Activated T-cell treated with anti-CD3 and anti-CD28 coated beads, Interleukin-2, amount 50 U/mL, for 24 hours (primary cell): Measurements from ENCODE around the gene GRID2.

Experiments
- DNase-seq: peaks from one replicate; pipeline ENCODE4 v3.0.0-alpha.2; 2020
- H3K27ac Mint-ChIP-seq: 2 replicates; pipeline ENCODE4 v1.8.0; 2020; ENCODE audit warnings: mild to moderate bottlenecking, mixed read lengths
- H3K27me3 Mint-ChIP-seq: 2 replicates; pipeline ENCODE4 v1.8.0; 2020; ENCODE audit warnings: mixed read lengths
- H3K36me3 Mint-ChIP-seq: 2 replicates; pipeline ENCODE4 v1.8.0; 2020; ENCODE audit warnings: low read depth, mixed read lengths
- H3K4me1 Mint-ChIP-seq: 2 replicates; pipeline ENCODE4 v1.8.0; 2020; ENCODE audit warnings: low read depth, mixed read lengths
- H3K4me3 Mint-ChIP-seq: 2 replicates; pipeline ENCODE4 v1.8.0; 2020; ENCODE audit warnings: mild to moderate bottlenecking, moderate library complexity, mixed read lengths
- H3K9me3 Mint-ChIP-seq: 2 replicates; pipeline ENCODE4 v1.8.0; 2020; ENCODE audit warnings: mixed read lengths

The GRID2 gene

GRCh38 chr4:93168053-93168452 is 864.3 kb downstream of the GRID2 start:
- no peak for DNase-seq
- Mint-ChIP-seq H3K4me1 (no peaks in the 10 kb centered on the region), H3K27me3 (no peaks in the 10 kb centered on the region), H3K36me3 (no peaks in the 10 kb centered on the region), H3K9me3 (peaks cover 2% of the 10 kb centered on the region), H3K27ac (no peak overlapping the region), H3K4me3 (no peak overlapping the region)

- H3K27ac Mint-ChIP-seq: no peak overlapping the region
- H3K9me3 Mint-ChIP-seq: peaks cover 8% of the 10 kb centered on the region
- no peaks in the 10 kb centered on the region for H3K4me1 Mint-ChIP-seq
- H3K27me3 Mint-ChIP-seq: no peaks in the 10 kb centered on the region
- DNase-seq: no peak
- H3K36me3 Mint-ChIP-seq: no peaks in the 10 kb centered on the region
- no peak overlapping the region for H3K4me3 Mint-ChIP-seq
Observed at GRCh38 chr4:93169966-93170365, 866.2 kb downstream of the GRID2 start.

- H3K27ac Mint-ChIP-seq: no peak overlapping the region
- H3K27me3 Mint-ChIP-seq: no peaks in the 10 kb centered on the region
- no peak for DNase-seq
- H3K9me3 Mint-ChIP-seq: peaks cover 11% of the 10 kb centered on the region
- no peak overlapping the region for H3K4me3 Mint-ChIP-seq
- H3K4me1 Mint-ChIP-seq: no peaks in the 10 kb centered on the region
- H3K36me3 Mint-ChIP-seq: no peaks in the 10 kb centered on the region
Observed at GRCh38 chr4:93174598-93174997, 870.8 kb downstream of the GRID2 start.

- H3K9me3 Mint-ChIP-seq: peaks cover 22% of the 10 kb centered on the region
- H3K4me1 Mint-ChIP-seq: no peaks in the 10 kb centered on the region
- H3K27ac Mint-ChIP-seq: no peak overlapping the region
- H3K27me3 Mint-ChIP-seq: no peaks in the 10 kb centered on the region
- no peaks in the 10 kb centered on the region for H3K36me3 Mint-ChIP-seq
- H3K4me3 Mint-ChIP-seq: no peak overlapping the region
- no peak for DNase-seq
Observed at GRCh38 chr4:93178279-93178678, 874.5 kb downstream of the GRID2 start.

- Mint-ChIP-seq H3K4me1 (no peaks in the 10 kb centered on the region), H3K4me3 (no peak overlapping the region), H3K9me3 (peaks cover 18% of the 10 kb centered on the region), H3K36me3 (no peaks in the 10 kb centered on the region), H3K27me3 (no peaks in the 10 kb centered on the region), H3K27ac (no peak overlapping the region)
- no peak for DNase-seq
Observed at GRCh38 chr4:93179044-93179443, 875.3 kb downstream of the GRID2 start.

GRCh38 chr4:93182722-93183121 is 879.0 kb downstream of the GRID2 start:
- Mint-ChIP-seq H3K36me3 (no peaks in the 10 kb centered on the region), H3K4me1 (no peaks in the 10 kb centered on the region), H3K27ac (no peak overlapping the region), H3K27me3 (no peaks in the 10 kb centered on the region), H3K4me3 (no peak overlapping the region), H3K9me3 (peaks cover 12% of the 10 kb centered on the region)
- DNase-seq: no peak

GRCh38 chr4:93183576-93183975 is 879.8 kb downstream of the GRID2 start:
- no peaks in the 10 kb centered on the region for H3K27me3 Mint-ChIP-seq
- no peaks in the 10 kb centered on the region for H3K4me1 Mint-ChIP-seq
- H3K36me3 Mint-ChIP-seq: no peaks in the 10 kb centered on the region

GRCh38 chr4:93184053-93184452 is 880.3 kb downstream of the GRID2 start:
- Mint-ChIP-seq H3K4me3 (no peak overlapping the region), H3K9me3 (peaks cover 12% of the 10 kb centered on the region), H3K4me1 (no peaks in the 10 kb centered on the region), H3K36me3 (no peaks in the 10 kb centered on the region), H3K27ac (no peak overlapping the region), H3K27me3 (no peaks in the 10 kb centered on the region)
- no peak for DNase-seq

More at GRCh38 chr4:93183576-93183975, 879.8 kb downstream of the GRID2 start:
- DNase-seq: no peak
- Mint-ChIP-seq H3K27ac (no peak overlapping the region), H3K4me3 (no peak overlapping the region), H3K9me3 (peaks cover 12% of the 10 kb centered on the region)

GRCh38 chr4:93186846-93187245 is 883.1 kb downstream of the GRID2 start:
- Mint-ChIP-seq H3K27me3 (no peaks in the 10 kb centered on the region), H3K4me3 (no peak overlapping the region), H3K36me3 (no peaks in the 10 kb centered on the region), H3K27ac (no peak overlapping the region), H3K9me3 (peaks cover 2% of the 10 kb centered on the region), H3K4me1 (no peaks in the 10 kb centered on the region)
- DNase-seq: no peak

- H3K4me3 Mint-ChIP-seq: no peak overlapping the region
- DNase-seq: no peak
- H3K36me3 Mint-ChIP-seq: no peaks in the 10 kb centered on the region
- peaks cover 2% of the 10 kb centered on the region for H3K9me3 Mint-ChIP-seq
- no peaks in the 10 kb centered on the region for H3K27me3 Mint-ChIP-seq
- H3K27ac Mint-ChIP-seq: no peak overlapping the region
- H3K4me1 Mint-ChIP-seq: no peaks in the 10 kb centered on the region
Observed at GRCh38 chr4:93187466-93187865, 883.7 kb downstream of the GRID2 start.

- peaks cover 2% of the 10 kb centered on the region for H3K9me3 Mint-ChIP-seq
- DNase-seq: no peak
- no peaks in the 10 kb centered on the region for H3K36me3 Mint-ChIP-seq
- no peaks in the 10 kb centered on the region for H3K4me1 Mint-ChIP-seq
- H3K4me3 Mint-ChIP-seq: no peak overlapping the region
- H3K27me3 Mint-ChIP-seq: no peaks in the 10 kb centered on the region
- H3K27ac Mint-ChIP-seq: no peak overlapping the region
Observed at GRCh38 chr4:93187892-93188291, 884.1 kb downstream of the GRID2 start.

- H3K4me1 Mint-ChIP-seq: no peaks in the 10 kb centered on the region
- no peaks in the 10 kb centered on the region for H3K27me3 Mint-ChIP-seq
Observed at GRCh38 chr4:93199492-93199891, 895.7 kb downstream of the GRID2 start.

GRCh38 chr4:93201471-93202096 is 897.8 kb downstream of the GRID2 start:
- no peaks in the 10 kb centered on the region for H3K4me1 Mint-ChIP-seq
- no peak for DNase-seq
- H3K27ac Mint-ChIP-seq: no peak overlapping the region
- H3K4me3 Mint-ChIP-seq: no peak overlapping the region
- no peaks in the 10 kb centered on the region for H3K36me3 Mint-ChIP-seq
- no peaks in the 10 kb centered on the region for H3K9me3 Mint-ChIP-seq
- no peaks in the 10 kb centered on the region for H3K27me3 Mint-ChIP-seq

More at GRCh38 chr4:93199492-93199891, 895.7 kb downstream of the GRID2 start:
- Mint-ChIP-seq H3K9me3 (peaks cover 3% of the 10 kb centered on the region), H3K4me3 (no peak overlapping the region), H3K27ac (no peak overlapping the region), H3K36me3 (no peaks in the 10 kb centered on the region)
- no peak for DNase-seq

- no peak overlapping the region for H3K27ac Mint-ChIP-seq
Observed at GRCh38 chr4:93203708-93204107, 899.9 kb downstream of the GRID2 start.

GRCh38 chr4:93212250-93212649 is 908.5 kb downstream of the GRID2 start:
- H3K27me3 Mint-ChIP-seq: no peaks in the 10 kb centered on the region
- no peaks in the 10 kb centered on the region for H3K36me3 Mint-ChIP-seq
- H3K4me1 Mint-ChIP-seq: no peaks in the 10 kb centered on the region
- H3K27ac Mint-ChIP-seq: no peak overlapping the region
- peaks cover 9% of the 10 kb centered on the region for H3K9me3 Mint-ChIP-seq
- no peak overlapping the region for H3K4me3 Mint-ChIP-seq
- no peak for DNase-seq

More at GRCh38 chr4:93203708-93204107, 899.9 kb downstream of the GRID2 start:
- DNase-seq: no peak
- Mint-ChIP-seq H3K4me1 (no peaks in the 10 kb centered on the region), H3K9me3 (peaks cover 2% of the 10 kb centered on the region), H3K4me3 (no peak overlapping the region), H3K27me3 (no peaks in the 10 kb centered on the region), H3K36me3 (no peaks in the 10 kb centered on the region)

- H3K9me3 Mint-ChIP-seq: peaks cover 6% of the 10 kb centered on the region
- no peak for DNase-seq
- H3K4me3 Mint-ChIP-seq: no peak overlapping the region
- no peaks in the 10 kb centered on the region for H3K4me1 Mint-ChIP-seq
- H3K36me3 Mint-ChIP-seq: no peaks in the 10 kb centered on the region
- no peak overlapping the region for H3K27ac Mint-ChIP-seq
- no peaks in the 10 kb centered on the region for H3K27me3 Mint-ChIP-seq
Observed at GRCh38 chr4:93216646-93217045, 912.9 kb downstream of the GRID2 start.
